NCI-H128 (cell line): ENCODE measurements around the gene PGAP2.

Experiments
- DNase-seq: peaks from one replicate; lab custom pipeline; 2025; ENCODE audit not compliant: unreplicated experiment; lab: John Stamatoyannopoulos, UW

The PGAP2 gene

GRCh38 chr11:3831378-3832239, 23.2 kb downstream of the PGAP2 start:
- no peak for DNase-seq

GRCh38 chr11:3832816-3833215, 24.5 kb downstream of the PGAP2 start:
- DNase-seq, result no peak

GRCh38 chr11:3833449-3833848, 25.1 kb downstream of the PGAP2 start:
- no peak for DNase-seq

- DNase-seq, result no peak
These were observed 25.9 kb downstream of the PGAP2 start for GRCh38 chr11:3834349-3834663.

GRCh38 chr11:3834664-3835461, 26.5 kb downstream of the PGAP2 start:
- no peak for DNase-seq

- no peak for DNase-seq
These were observed 27.4 kb downstream of the PGAP2 start for GRCh38 chr11:3835751-3836150.

GRCh38 chr11:3836903-3837302, 28.5 kb downstream of the PGAP2 start:
- no peak for DNase-seq

- DNase-seq, result no peak
These were observed 29.4 kb downstream of the PGAP2 start for GRCh38 chr11:3837793-3838192.

GRCh38 chr11:3838504-3838903, 30.1 kb downstream of the PGAP2 start:
- DNase-seq, result no peak

- DNase-seq, result no peak
These were observed 31.9 kb downstream of the PGAP2 start for GRCh38 chr11:3840004-3840869.

- no peak for DNase-seq
These were observed 32.6 kb downstream of the PGAP2 start, which contains the start of gene RHOG for GRCh38 chr11:3840870-3841425. Gene RHOG (minus strand): TSS chr11:3840959. CDS start chr11:3828138, 12,821 bp downstream.

GRCh38 chr11:3841426-3842350, 33.3 kb downstream of the PGAP2 start:
- DNase-seq, result peak; percentile 34

GRCh38 chr11:3843326-3843725, 35.0 kb downstream of the PGAP2 start:
- no peak for DNase-seq

GRCh38 chr11:3845246-3845645, 36.9 kb downstream of the PGAP2 start:
- DNase-seq, result no peak

GRCh38 chr11:3845670-3846069, 37.3 kb downstream of the PGAP2 start:
- no peak for DNase-seq

- peak; percentile 15 for DNase-seq
These were observed 41.0 kb downstream of the PGAP2 start for GRCh38 chr11:3849297-3849874.

GRCh38 chr11:3853545-3853842, 45.1 kb downstream of the PGAP2 start:
- DNase-seq, result no peak

- DNase-seq, result no peak
These were observed 45.7 kb downstream of the PGAP2 start for GRCh38 chr11:3853899-3854659.

GRCh38 chr11:3854660-3854976, 46.3 kb downstream of the PGAP2 start:
- DNase-seq, result no peak
